GM12878 (cell line): ENCODE data around the gene ACACA. TPM values are rescaled to one million over a fixed set of nuclear protein-coding genes. Genes with fewer than 3 reads are reported as not detected.

Experiments
- BRCA1 ChIP-seq: IDR thresholded peaks from 2 replicates; pipeline ENCODE4 v1.6.1; 2011; ENCODE audit warnings: low read depth, low read length, improper control_type of control experiment
- CBX3 ChIP-seq: fragments of 200-600 bp; sonication (generic); IDR thresholded peaks from 2 replicates; pipeline ENCODE4 v1.6.1; 2016; ENCODE audit warnings: low read depth, borderline replicate concordance
- CUX1 ChIP-seq: IDR thresholded peaks from 2 replicates; pipeline ENCODE4 v1.6.1; 2012; ENCODE audit warnings: improper control_type of control experiment, low read depth, low read length; ENCODE audit not compliant: insufficient replicate concordance
- DPF2 ChIP-seq: fragments of 450-650 bp; IDR thresholded peaks from 2 replicates; pipeline ENCODE4 v1.6.1; 2017; ENCODE audit warnings: mild to moderate bottlenecking
- KAT2A ChIP-seq: conservative IDR thresholded peaks from 2 replicates; pipeline ENCODE4 v1.6.1; 2011; ENCODE audit warnings: low read depth, low read length; ENCODE audit not compliant: control insufficient read depth
- MAX ChIP-seq: IDR thresholded peaks from 2 replicates; pipeline ENCODE4 v1.6.1; 2012; ENCODE audit warnings: low read depth, low read length, improper control_type of control experiment
- NR2C2 ChIP-seq: IDR thresholded peaks from 2 replicates; pipeline ENCODE4 v1.6.1; 2011; ENCODE audit warnings: borderline replicate concordance, low read depth; ENCODE audit not compliant: control insufficient read depth, insufficient read length
- ZBED1 ChIP-seq: IDR thresholded peaks from 2 replicates; pipeline ENCODE4 v1.6.1; 2016; ENCODE audit warnings: borderline replicate concordance
- ZZZ3 ChIP-seq: IDR thresholded peaks from 2 replicates; pipeline ENCODE4 v1.6.1; 2011; ENCODE audit warnings: low read depth; ENCODE audit not compliant: control insufficient read depth, insufficient read length
- polyA plus RNA-seq, 11 experiments: library from polyadenylated mRNA; depleted of rRNA in 4 of 11; unstranded in 6 of 11; stranded (reverse) in 5 of 11; fragments of >200 nt; fragmentation: Nextera tagmentation in 4 of 11; fragmentation: Illumina TruSeq in 1 of 11; extraction: Ambion mirVana in 4 of 11; extraction: Trizol in 1 of 11; gene quantifications; 1 replicate in 1 of 11; 2 replicates in 10 of 11; pipeline versions ENCODE4 v1.2.1 to v1.2.3, GENCODE V29; 2011 to 2016; ENCODE audit warnings: inconsistent platforms in 2 of 11, missing spikeins in 2 of 11, low read depth in 1 of 11
- total RNA-seq, 4 experiments: library from RNA; depleted of rRNA in 3 of 4; stranded (reverse); fragments of >200 nt in 3 of 4; fragmentation: Illumina TruSeq in 1 of 4; extraction: Trizol in 1 of 4; gene quantifications; 2 replicates each; pipeline versions ENCODE4 v1.2.1 to v1.2.3, GENCODE V29; 2013 to 2021

ACACA gene
- total and polyA plus RNA-seq, 10 of the 15 experiments (the other 5 are each of a cell fraction or from before 2014, with no cell fraction given) = 12.9 to 74.2 (median 32.0) TPM

- TF ChIP-seq KAT2A (no peak), CUX1 (no peak), DPF2 (no peak), MAX (no peak), BRCA1 (no peak), NR2C2 (no peak), ZBED1 (no peak), CBX3 (no peak), ZZZ3 (no peak)
Measured at GRCh38 chr17:37299257-37299980, 107.2 kb downstream of the ACACA start (continued).
